HEK293 (cell line): ENCODE results near the gene PROKR2.

Experiments used
- CTCF ChIA-PET: fragments of 350-600 bp; formaldehyde crosslinking; extraction: SDS; loops from one replicate; lab custom pipeline; 2021; ENCODE audit warnings: antibody characterized with exemption; lab: Yijun Ruan, JAX
- POLR2A ChIA-PET: fragments of 300-600 bp; formaldehyde crosslinking; extraction: SDS; loops from one replicate; lab custom pipeline; 2020; ENCODE audit warnings: antibody characterized with exemption, inconsistent platforms; lab: Yijun Ruan, JAX
- H3K27ac ChIP-seq: fragments of 200-500 bp; sonication (Bioruptor generic); 2 replicates; pipeline ENCODE4 v1.5.1; 2014; ENCODE audit warnings: low read depth, low read length, control low read depth, inconsistent platforms; ENCODE audit errors: extremely low read depth
- H3K36me3 ChIP-seq, 2 experiments: fragments of 200-500 bp in 1 of 2; sonication (Bioruptor generic) in 1 of 2; 1 replicate in 1 of 2; 2 replicates in 1 of 2; pipeline ENCODE4 v1.5.1; 2014 to 2017; ENCODE audit warnings: inconsistent platforms in 2 of 2, low read length in 2 of 2; ENCODE audit not compliant: control insufficient read depth in 2 of 2, insufficient read depth in 1 of 2
- H3K4me1 ChIP-seq: fragments of 200-500 bp; sonication (Bioruptor generic); 2 replicates; pipeline ENCODE4 v1.5.1; 2014; ENCODE audit warnings: mild to moderate bottlenecking, low read length, inconsistent platforms; ENCODE audit not compliant: control insufficient read depth, insufficient read depth
- H3K4me3 ChIP-seq: 2 replicates; pipeline ENCODE4 v1.5.1; 2011; ENCODE audit warnings: low read depth, mild to moderate bottlenecking, control low read depth, low read length, moderate library complexity
- H3K9me3 ChIP-seq: fragments of 200-500 bp; sonication (Bioruptor generic); 2 replicates; pipeline ENCODE4 v1.5.1; 2014; ENCODE audit warnings: low read depth, low read length, inconsistent platforms; ENCODE audit not compliant: control insufficient read depth, insufficient read depth
- GLIS1 ChIP-seq: fragments of 450-650 bp; formaldehyde crosslinking; IDR thresholded peaks from 2 replicates; pipeline ENCODE4 v1.5.1; 2016; ENCODE audit warnings: missing biosample characterization, missing genetic modification characterization
- GLIS2 ChIP-seq: fragments of 450-650 bp; formaldehyde crosslinking; IDR thresholded peaks from 2 replicates; pipeline ENCODE4 v1.5.1; 2016; ENCODE audit warnings: missing biosample characterization, missing genetic modification characterization
- KLF1 ChIP-seq: fragments of 450-650 bp; formaldehyde crosslinking; IDR thresholded peaks from 2 replicates; pipeline ENCODE4 v1.5.1; 2016; ENCODE audit warnings: missing biosample characterization, missing genetic modification characterization
- MYNN ChIP-seq: fragments of 450-650 bp; formaldehyde crosslinking; IDR thresholded peaks from 2 replicates; pipeline ENCODE4 v1.5.1; 2016; ENCODE audit warnings: missing biosample characterization, missing genetic modification characterization, borderline replicate concordance
- SETDB1 ChIP-seq: IDR thresholded peaks from one replicate; pipeline ENCODE4 v1.6.1; 2017; ENCODE audit warnings: mild to moderate bottlenecking, low read length, moderate library complexity, mixed read lengths; ENCODE audit not compliant: insufficient read length
- ZNF114 ChIP-seq: fragments of 450-650 bp; formaldehyde crosslinking; IDR thresholded peaks from 2 replicates; pipeline ENCODE4 v1.5.0; 2017; ENCODE audit warnings: missing biosample characterization, missing genetic modification characterization
- ZNF155 ChIP-seq: fragments of 450-650 bp; formaldehyde crosslinking; IDR thresholded peaks from 2 replicates; pipeline ENCODE4 v1.5.1; 2016; ENCODE audit warnings: missing biosample characterization, missing genetic modification characterization
- ZNF184 ChIP-seq: fragments of 450-650 bp; IDR thresholded peaks from 2 replicates; pipeline ENCODE4 v1.5.1; 2018; ENCODE audit warnings: missing biosample characterization, mild to moderate bottlenecking, missing genetic modification characterization
- ZNF274 ChIP-seq, 2 experiments: fragments of 200-500 bp in 1 of 2; fragments of 450-650 bp in 1 of 2; sonication (Bioruptor generic) in 1 of 2; formaldehyde crosslinking in 1 of 2; IDR thresholded peaks; 2 replicates each; pipeline versions ENCODE4 v1.5.1 to v1.6.1; 2014 to 2016; ENCODE audit warnings: borderline replicate concordance in 1 of 2, inconsistent platforms in 1 of 2, low read length in 1 of 2, missing biosample characterization in 1 of 2, missing genetic modification characterization in 1 of 2
- ZNF366 ChIP-seq: fragments of 450-650 bp; formaldehyde crosslinking; conservative IDR thresholded peaks from 2 replicates; pipeline ENCODE4 v1.5.1; 2016; ENCODE audit warnings: missing biosample characterization, missing genetic modification characterization
- ZNF394 ChIP-seq: fragments of 450-650 bp; formaldehyde crosslinking; IDR thresholded peaks from 2 replicates; pipeline ENCODE4 v1.5.1; 2016; ENCODE audit warnings: missing biosample characterization, missing genetic modification characterization, mild to moderate bottlenecking, moderate library complexity, borderline replicate concordance
- ZNF48 ChIP-seq: fragments of 450-650 bp; formaldehyde crosslinking; IDR thresholded peaks from 2 replicates; pipeline ENCODE4 v1.5.1; 2016; ENCODE audit warnings: missing biosample characterization, missing genetic modification characterization
- ZNF530 ChIP-seq: fragments of 450-650 bp; formaldehyde crosslinking; IDR thresholded peaks from 2 replicates; pipeline ENCODE4 v1.5.1; 2016; ENCODE audit warnings: low read depth, missing biosample characterization, missing genetic modification characterization
- ZNF654 ChIP-seq: fragments of 450-650 bp; formaldehyde crosslinking; IDR thresholded peaks from 2 replicates; pipeline ENCODE4 v1.5.1; 2016; ENCODE audit warnings: low read depth, missing biosample characterization, missing genetic modification characterization
- ZNF701 ChIP-seq: fragments of 450-650 bp; formaldehyde crosslinking; IDR thresholded peaks from 2 replicates; pipeline ENCODE4 v1.5.1; 2016; ENCODE audit warnings: missing biosample characterization, missing genetic modification characterization
- ZNF747 ChIP-seq: fragments of 450-650 bp; formaldehyde crosslinking; IDR thresholded peaks from 2 replicates; pipeline ENCODE4 v1.5.1; 2016; ENCODE audit warnings: missing biosample characterization, missing genetic modification characterization
- ZSCAN16 ChIP-seq: fragments of 450-650 bp; formaldehyde crosslinking; IDR thresholded peaks from 2 replicates; pipeline ENCODE4 v1.5.1; 2016; ENCODE audit warnings: missing biosample characterization, missing genetic modification characterization
- TF ChIP-seq, protein P1 (sequence below): fragments of 450-650 bp; formaldehyde crosslinking; IDR thresholded peaks from 2 replicates; pipeline ENCODE4 v1.5.1; 2016; ENCODE audit warnings: missing biosample characterization, missing genetic modification characterization, low read depth
- TF ChIP-seq, protein P2 (sequence below): fragments of 450-650 bp; formaldehyde crosslinking; IDR thresholded peaks from 2 replicates; pipeline ENCODE4 v1.5.1; 2017; ENCODE audit warnings: missing biosample characterization, missing genetic modification characterization
- TF ChIP-seq, protein P3 (sequence below): fragments of 450-650 bp; formaldehyde crosslinking; IDR thresholded peaks from 2 replicates; pipeline ENCODE4 v1.5.1; 2016; ENCODE audit warnings: missing biosample characterization, missing genetic modification characterization, borderline replicate concordance
- TF ChIP-seq, protein P4 (sequence below): fragments of 450-650 bp; formaldehyde crosslinking; IDR thresholded peaks from 2 replicates; pipeline ENCODE4 v1.5.1; 2017; ENCODE audit warnings: missing biosample characterization, missing genetic modification characterization

The PROKR2 gene

DNA sequence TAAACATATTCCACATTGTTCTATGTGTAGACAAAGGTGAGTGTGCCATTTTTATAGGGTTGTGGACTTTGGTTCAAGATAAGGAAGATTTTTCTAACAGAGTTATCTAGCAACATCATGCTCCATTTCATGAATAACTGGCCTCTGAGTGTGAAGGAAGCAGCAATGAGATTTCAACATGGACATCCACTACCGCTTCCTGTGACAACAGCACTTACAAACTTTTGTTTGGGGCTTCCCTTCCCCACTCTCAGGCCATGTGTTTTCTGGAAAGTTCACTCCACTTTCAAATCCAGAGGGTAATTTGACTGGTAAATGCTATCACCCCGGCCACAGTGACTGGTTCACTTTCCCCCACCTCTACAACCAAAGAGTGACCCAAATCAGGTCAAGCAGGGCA is 38.1 kb upstream of the PROKR2 start:
- no peaks in the 10 kb centered on the region for H3K9me3 ChIP-seq
- no peak overlapping the region for H3K27ac ChIP-seq
- H3K36me3 ChIP-seq: no peaks in the 10 kb centered on the region
- H3K4me1 ChIP-seq: no peaks in the 10 kb centered on the region
- CTCF ChIA-PET: no interaction called here
- TF ChIP-seq, protein P1, sequence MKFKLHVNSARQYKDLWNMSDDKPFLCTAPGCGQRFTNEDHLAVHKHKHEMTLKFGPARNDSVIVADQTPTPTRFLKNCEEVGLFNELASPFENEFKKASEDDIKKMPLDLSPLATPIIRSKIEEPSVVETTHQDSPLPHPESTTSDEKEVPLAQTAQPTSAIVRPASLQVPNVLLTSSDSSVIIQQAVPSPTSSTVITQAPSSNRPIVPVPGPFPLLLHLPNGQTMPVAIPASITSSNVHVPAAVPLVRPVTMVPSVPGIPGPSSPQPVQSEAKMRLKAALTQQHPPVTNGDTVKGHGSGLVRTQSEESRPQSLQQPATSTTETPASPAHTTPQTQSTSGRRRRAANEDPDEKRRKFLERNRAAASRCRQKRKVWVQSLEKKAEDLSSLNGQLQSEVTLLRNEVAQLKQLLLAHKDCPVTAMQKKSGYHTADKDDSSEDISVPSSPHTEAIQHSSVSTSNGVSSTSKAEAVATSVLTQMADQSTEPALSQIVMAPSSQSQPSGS: no peak
- TF ChIP-seq MYNN (tag by site-specific recombination) (no peak), ZNF114 (tag by site-specific recombination) (no peak), ZNF701 (tag by site-specific recombination) (no peak), ZNF155 (tag by site-specific recombination) (no peak)
- H3K4me3 ChIP-seq: no peak overlapping the region
- POLR2A ChIA-PET: interaction anchor here (0.5 kb wide), 1 partner anchor 187 kb away, joined by 5 read pairs; no protein-coding TSS in a partner anchor

DNA sequence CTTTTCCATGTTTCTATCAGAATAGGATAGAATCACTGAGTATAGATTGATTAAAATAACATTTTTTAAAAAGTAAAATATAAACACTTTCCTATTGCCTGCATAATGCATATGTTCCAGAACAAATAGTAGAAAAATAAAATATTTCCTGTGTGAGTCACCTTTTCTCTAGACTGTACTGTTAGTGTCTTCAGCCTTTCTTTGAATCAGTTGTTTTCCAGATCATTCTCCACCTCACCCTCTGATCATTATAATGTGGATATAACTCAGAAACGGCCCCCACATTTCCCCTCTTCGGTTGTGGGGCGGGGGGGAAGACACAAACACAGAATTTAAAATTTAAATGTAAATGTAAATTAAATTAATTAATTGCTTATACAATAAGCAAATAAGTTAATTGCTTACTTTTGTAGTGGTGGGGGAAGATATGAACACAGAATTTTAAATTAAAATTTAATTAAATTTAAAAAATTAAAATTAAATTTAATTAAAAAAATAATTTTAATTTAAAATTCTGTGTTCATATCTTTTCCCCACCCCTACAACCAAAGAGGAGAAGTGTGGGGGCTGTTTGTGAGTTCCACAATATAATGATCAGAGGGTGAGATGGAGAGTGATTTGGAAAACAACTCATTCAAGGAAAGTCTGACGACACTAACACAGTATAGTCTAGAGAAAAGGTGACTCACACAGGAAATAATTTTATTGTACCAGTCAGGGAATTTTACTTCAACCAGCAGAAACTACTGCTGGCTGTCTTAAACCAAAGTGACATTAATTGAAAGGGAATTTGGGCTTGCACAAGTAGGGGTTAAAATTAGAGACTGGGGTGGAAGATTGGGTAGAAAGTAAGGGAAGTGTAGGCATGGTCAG is 37.1 kb upstream of the PROKR2 start:
- TF ChIP-seq GLIS2 (tag by site-specific recombination): no peak
- no peak for TF ChIP-seq ZNF48 (tag by site-specific recombination)
- TF ChIP-seq ZNF366 (tag by site-specific recombination): no peak
- TF ChIP-seq, protein P2, sequence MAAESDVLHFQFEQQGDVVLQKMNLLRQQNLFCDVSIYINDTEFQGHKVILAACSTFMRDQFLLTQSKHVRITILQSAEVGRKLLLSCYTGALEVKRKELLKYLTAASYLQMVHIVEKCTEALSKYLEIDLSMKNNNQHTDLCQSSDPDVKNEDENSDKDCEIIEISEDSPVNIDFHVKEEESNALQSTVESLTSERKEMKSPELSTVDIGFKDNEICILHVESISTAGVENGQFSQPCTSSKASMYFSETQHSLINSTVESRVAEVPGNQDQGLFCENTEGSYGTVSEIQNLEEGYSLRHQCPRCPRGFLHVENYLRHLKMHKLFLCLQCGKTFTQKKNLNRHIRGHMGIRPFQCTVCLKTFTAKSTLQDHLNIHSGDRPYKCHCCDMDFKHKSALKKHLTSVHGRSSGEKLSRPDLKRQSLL: no peak
- TF ChIP-seq ZNF394 (tag by site-specific recombination): no peak
- TF ChIP-seq ZNF654 (tag by site-specific recombination): no peak
- H3K4me1 ChIP-seq: no peaks in the 10 kb centered on the region
- ChIA-PET POLR2A (no interaction called here), CTCF (no interaction called here)
- H3K36me3 ChIP-seq: no peaks in the 10 kb centered on the region
- no peaks in the 10 kb centered on the region for H3K9me3 ChIP-seq
- H3K27ac ChIP-seq: no peak overlapping the region
- no peak overlapping the region for H3K4me3 ChIP-seq

DNA sequence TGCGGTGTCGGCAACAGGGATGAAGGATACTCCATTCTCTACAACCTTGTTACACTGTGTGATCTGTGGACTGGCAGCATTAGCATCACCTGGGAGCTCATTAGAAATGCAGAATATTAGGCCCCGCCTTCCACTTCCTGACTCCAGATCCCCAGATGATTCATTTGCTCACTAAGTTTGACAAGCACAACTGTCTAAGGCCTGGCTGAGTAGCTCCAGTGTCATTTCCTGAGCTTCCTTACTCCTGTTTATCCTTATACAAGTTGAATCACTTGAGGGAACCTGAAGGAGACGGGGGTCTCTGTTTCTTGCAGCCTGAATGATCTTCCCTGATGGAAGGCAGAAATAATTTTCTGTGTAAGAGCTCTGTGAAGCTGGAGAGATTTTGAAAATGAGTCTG is 32.7 kb upstream of the PROKR2 start:
- CTCF ChIA-PET: no interaction called here
- no peak overlapping the region for H3K27ac ChIP-seq
- no peaks in the 10 kb centered on the region for H3K9me3 ChIP-seq
- POLR2A ChIA-PET: no interaction called here
- no peaks in the 10 kb centered on the region for H3K36me3 ChIP-seq
- no peak overlapping the region for H3K4me3 ChIP-seq
- no peaks in the 10 kb centered on the region for H3K4me1 ChIP-seq
- no peak for TF ChIP-seq ZNF530
- TF ChIP-seq, protein P3, sequence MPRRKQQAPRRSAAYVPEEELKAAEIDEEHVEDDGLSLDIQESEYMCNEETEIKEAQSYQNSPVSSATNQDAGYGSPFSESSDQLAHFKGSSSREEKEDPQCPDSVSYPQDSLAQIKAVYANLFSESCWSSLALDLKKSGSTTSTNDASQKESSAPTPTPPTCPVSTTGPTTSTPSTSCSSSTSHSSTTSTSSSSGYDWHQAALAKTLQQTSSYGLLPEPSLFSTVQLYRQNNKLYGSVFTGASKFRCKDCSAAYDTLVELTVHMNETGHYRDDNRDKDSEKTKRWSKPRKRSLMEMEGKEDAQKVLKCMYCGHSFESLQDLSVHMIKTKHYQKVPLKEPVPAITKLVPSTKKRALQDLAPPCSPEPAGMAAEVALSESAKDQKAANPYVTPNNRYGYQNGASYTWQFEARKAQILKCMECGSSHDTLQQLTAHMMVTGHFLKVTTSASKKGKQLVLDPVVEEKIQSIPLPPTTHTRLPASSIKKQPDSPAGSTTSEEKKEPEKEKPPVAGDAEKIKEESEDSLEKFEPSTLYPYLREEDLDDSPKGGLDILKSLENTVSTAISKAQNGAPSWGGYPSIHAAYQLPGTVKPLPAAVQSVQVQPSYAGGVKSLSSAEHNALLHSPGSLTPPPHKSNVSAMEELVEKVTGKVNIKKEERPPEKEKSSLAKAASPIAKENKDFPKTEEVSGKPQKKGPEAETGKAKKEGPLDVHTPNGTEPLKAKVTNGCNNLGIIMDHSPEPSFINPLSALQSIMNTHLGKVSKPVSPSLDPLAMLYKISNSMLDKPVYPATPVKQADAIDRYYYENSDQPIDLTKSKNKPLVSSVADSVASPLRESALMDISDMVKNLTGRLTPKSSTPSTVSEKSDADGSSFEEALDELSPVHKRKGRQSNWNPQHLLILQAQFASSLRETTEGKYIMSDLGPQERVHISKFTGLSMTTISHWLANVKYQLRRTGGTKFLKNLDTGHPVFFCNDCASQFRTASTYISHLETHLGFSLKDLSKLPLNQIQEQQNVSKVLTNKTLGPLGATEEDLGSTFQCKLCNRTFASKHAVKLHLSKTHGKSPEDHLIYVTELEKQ (tag by site-specific recombination): no peak
- no peak for TF ChIP-seq ZNF184
- no peak for TF ChIP-seq ZSCAN16 (tag by site-specific recombination)
- TF ChIP-seq GLIS1 (tag by site-specific recombination): no peak
- no peak for TF ChIP-seq SETDB1
- TF ChIP-seq, protein P4, sequence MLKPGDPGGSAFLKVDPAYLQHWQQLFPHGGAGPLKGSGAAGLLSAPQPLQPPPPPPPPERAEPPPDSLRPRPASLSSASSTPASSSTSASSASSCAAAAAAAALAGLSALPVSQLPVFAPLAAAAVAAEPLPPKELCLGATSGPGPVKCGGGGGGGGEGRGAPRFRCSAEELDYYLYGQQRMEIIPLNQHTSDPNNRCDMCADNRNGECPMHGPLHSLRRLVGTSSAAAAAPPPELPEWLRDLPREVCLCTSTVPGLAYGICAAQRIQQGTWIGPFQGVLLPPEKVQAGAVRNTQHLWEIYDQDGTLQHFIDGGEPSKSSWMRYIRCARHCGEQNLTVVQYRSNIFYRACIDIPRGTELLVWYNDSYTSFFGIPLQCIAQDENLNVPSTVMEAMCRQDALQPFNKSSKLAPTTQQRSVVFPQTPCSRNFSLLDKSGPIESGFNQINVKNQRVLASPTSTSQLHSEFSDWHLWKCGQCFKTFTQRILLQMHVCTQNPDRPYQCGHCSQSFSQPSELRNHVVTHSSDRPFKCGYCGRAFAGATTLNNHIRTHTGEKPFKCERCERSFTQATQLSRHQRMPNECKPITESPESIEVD (tag by site-specific recombination): no peak
- TF ChIP-seq KLF1 (tag by site-specific recombination): no peak
- TF ChIP-seq ZNF747 (tag by site-specific recombination): no peak
- TF ChIP-seq ZNF48 (tag by site-specific recombination): no peak
- no peak for TF ChIP-seq ZNF274 (IDR thresholded peaks at IDR 0.05; ENCODE audit: low read length)
- TF ChIP-seq ZNF274 (tag by site-specific recombination; IDR thresholded peaks at IDR 0.05; ENCODE audit: borderline replicate concordance): no peak
